ENCODE data around the gene TCF20.

DNA sequence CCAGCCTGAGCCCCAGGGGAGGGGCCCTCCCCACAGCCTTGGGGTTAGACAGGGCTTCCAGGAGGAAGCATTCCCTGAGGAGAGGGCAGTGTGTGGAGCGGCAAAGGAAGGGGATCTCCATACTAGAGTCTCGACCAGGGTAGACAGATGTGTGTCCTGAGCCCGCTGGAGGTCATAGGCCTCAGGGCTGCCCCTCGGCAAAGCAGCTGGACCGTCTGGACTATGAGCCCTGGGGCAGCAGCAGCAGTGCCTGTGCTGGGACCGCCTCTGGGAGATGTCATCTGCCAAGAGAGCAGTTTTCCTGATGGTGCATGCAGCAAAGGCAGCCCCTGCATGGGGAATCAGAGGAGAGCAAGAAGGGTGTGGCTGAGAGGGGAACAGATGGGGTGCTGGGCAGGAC, 20.8 kb upstream of the TCF20 start:
- TF ChIP-seq, protein P1, sequence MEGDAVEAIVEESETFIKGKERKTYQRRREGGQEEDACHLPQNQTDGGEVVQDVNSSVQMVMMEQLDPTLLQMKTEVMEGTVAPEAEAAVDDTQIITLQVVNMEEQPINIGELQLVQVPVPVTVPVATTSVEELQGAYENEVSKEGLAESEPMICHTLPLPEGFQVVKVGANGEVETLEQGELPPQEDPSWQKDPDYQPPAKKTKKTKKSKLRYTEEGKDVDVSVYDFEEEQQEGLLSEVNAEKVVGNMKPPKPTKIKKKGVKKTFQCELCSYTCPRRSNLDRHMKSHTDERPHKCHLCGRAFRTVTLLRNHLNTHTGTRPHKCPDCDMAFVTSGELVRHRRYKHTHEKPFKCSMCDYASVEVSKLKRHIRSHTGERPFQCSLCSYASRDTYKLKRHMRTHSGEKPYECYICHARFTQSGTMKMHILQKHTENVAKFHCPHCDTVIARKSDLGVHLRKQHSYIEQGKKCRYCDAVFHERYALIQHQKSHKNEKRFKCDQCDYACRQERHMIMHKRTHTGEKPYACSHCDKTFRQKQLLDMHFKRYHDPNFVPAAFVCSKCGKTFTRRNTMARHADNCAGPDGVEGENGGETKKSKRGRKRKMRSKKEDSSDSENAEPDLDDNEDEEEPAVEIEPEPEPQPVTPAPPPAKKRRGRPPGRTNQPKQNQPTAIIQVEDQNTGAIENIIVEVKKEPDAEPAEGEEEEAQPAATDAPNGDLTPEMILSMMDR (IDR thresholded peaks at IDR 0.05) = no peak
- no peak for TF ChIP-seq POLR2A (IDR thresholded peaks at IDR 0.05)

Data from uterus (tissue), 2 donors.